Immature natural killer cell (primary cell): ENCODE results near the gene SLC45A2. TPM values are rescaled to one million over a fixed set of nuclear protein-coding genes. Genes with fewer than 3 reads are reported as not detected.

Experiments used
- DNase-seq, 3 donors: peaks; one replicate each; pipeline ENCODE4 v3.0.0; 2022; ENCODE audit warnings: mixed read lengths in 1 of 3
- H3K27ac Mint-ChIP-seq, 6 donors: one replicate each; pipeline ENCODE4 v1.8.0; 2020; ENCODE audit warnings: mixed read lengths in 6 of 6, mild to moderate bottlenecking in 5 of 6, inconsistent platforms in 4 of 6, moderate library complexity in 3 of 6
- H3K27me3 Mint-ChIP-seq, 3 donors: one replicate each; pipeline ENCODE4 v1.8.0; 2020 to 2021; ENCODE audit warnings: low read depth in 3 of 3, mild to moderate bottlenecking in 3 of 3, mixed read lengths in 3 of 3, moderate library complexity in 3 of 3, inconsistent platforms in 1 of 3
- H3K36me3 Mint-ChIP-seq, 3 donors: one replicate each; pipeline ENCODE4 v1.8.0; 2020; ENCODE audit warnings: mixed read lengths in 3 of 3, inconsistent platforms in 2 of 3, mild to moderate bottlenecking in 2 of 3
- H3K4me1 Mint-ChIP-seq, 2 donors: one replicate each; pipeline ENCODE4 v1.8.0; 2020; ENCODE audit warnings: inconsistent platforms in 2 of 2, mild to moderate bottlenecking in 2 of 2, mixed read lengths in 2 of 2, moderate library complexity in 1 of 2
- H3K4me3 Mint-ChIP-seq, 5 donors: one replicate each; pipeline ENCODE4 v1.8.0; 2020; ENCODE audit warnings: mild to moderate bottlenecking in 5 of 5, mixed read lengths in 5 of 5, inconsistent platforms in 3 of 5, moderate library complexity in 3 of 5
- H3K9me3 Mint-ChIP-seq, 6 donors: one replicate each; pipeline ENCODE4 v1.8.0; 2020; ENCODE audit warnings: mild to moderate bottlenecking in 6 of 6, mixed read lengths in 6 of 6, inconsistent platforms in 4 of 6, moderate library complexity in 3 of 6
- polyA plus RNA-seq, 3 donors: library from polyadenylated mRNA; unstranded; fragments of 300-500 nt; fragmentation: Illumina TruSeq; gene quantifications; one replicate each; pipeline ENCODE4 v1.2.3, GENCODE V29; 2021

Gene SLC45A2
- polyA plus RNA-seq, 3 donors from 2014 or later: not detected

GRCh38 chr5:34002629-34003328 is 18.3 kb upstream of the SLC45A2 start:
- Mint-ChIP-seq H3K36me3 (peaks cover 12 to 49% (median 19%) of the 10 kb centered on the region in 3 donors), H3K27ac (no peak overlapping the region), H3K27me3 (peaks cover 2 to 7% (median 3%) of the 10 kb centered on the region in 3 donors), H3K9me3 (no peaks in the 10 kb centered on the region), H3K4me3 (no peak overlapping the region), H3K4me1 (peaks cover 15 to 19% of the 10 kb centered on the region in 2 donors)
- DNase-seq: no peak

DNA sequence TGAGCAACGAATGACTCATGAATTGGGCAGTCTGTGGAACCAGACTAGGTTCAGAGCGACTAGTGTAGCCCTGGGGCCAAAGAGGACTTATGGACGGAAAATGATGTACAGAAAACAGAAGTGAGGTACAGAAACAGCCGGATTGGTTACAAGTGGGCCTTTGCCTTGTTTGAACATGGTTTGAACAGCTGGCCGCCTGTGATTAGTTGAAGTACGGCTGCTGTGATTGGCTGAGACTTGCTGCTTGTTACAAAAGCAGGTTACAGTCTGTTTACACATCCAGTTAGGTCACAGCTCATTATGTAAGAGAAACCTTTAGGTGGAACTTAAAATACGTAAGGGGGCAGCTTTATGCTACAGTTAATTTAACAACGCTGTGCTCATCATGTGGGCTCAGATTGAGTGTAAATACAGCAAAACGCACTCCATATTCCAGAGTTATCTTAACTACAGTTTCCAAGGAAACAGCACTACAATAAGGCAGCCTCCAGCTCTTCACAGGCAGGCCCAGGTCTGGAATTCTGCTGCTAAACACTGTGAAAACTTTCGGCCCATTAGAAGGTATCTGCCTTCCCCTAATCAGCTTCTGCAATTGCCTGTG is 16.8 kb upstream of the SLC45A2 start:
- DNase-seq: no peak
- Mint-ChIP-seq H3K36me3 (peaks cover 19 to 56% (median 25%) of the 10 kb centered on the region in 3 donors), H3K27ac (no peak overlapping the region), H3K27me3 (no peaks in the 10 kb centered on the region), H3K9me3 (no peaks in the 10 kb centered on the region), H3K4me1 (peaks cover 8 to 16% of the 10 kb centered on the region in 2 donors), H3K4me3 (no peak overlapping the region)

- Mint-ChIP-seq H3K4me3 (no peak overlapping the region), H3K9me3 (no peaks in the 10 kb centered on the region), H3K27ac (no peak overlapping the region), H3K4me1 (peaks cover 4 to 7% of the 10 kb centered on the region in 2 donors), H3K36me3 (peaks cover 22 to 54% (median 25%) of the 10 kb centered on the region in 3 donors), H3K27me3 (no peaks in the 10 kb centered on the region)
- DNase-seq: no peak
These were observed 15.5 kb upstream of the SLC45A2 start for GRCh38 chr5:33999978-34000377.

GRCh38 chr5:33997331-33997983 is 13.0 kb upstream of the SLC45A2 start:
- DNase-seq: peak; percentile 31 to 44 (median 39)
- Mint-ChIP-seq H3K9me3 (no peaks in the 10 kb centered on the region), H3K4me3 (no peak overlapping the region), H3K27ac (peak overlapping the region in 5 of 6 donors; percentile 2 to 87 (median 59)), H3K36me3 (peaks cover 10 to 41% (median 19%) of the 10 kb centered on the region in 3 donors), H3K27me3 (peaks cover 0 to 4% (median 0%) of the 10 kb centered on the region in 3 donors), H3K4me1 (peaks cover 4 to 7% of the 10 kb centered on the region in 2 donors)

DNA sequence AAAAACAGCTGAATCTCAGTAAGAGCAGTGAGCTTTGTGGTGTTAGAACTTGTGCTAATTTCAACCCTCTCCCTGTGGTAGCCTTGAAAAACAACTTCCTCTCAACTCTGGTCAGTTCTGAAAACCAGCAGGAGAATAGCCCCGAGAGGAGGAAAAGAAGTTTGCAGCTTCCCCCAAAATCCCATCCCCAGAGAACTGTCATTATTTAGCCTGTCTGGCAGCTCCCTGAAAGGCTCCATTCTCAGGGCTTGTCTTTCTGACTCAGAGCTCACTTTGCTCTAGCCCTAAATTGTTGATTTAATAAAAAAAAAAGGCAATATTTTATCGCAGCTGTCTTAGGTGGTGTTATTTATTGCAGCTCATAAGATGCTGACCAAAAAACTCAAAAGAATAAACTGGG is 11.4 kb upstream of the SLC45A2 start:
- peaks cover 0 to 4% (median 0%) of the 10 kb centered on the region in 3 donors for H3K27me3 Mint-ChIP-seq
- peaks cover 4 to 7% of the 10 kb centered on the region in 2 donors for H3K4me1 Mint-ChIP-seq
- H3K9me3 Mint-ChIP-seq: no peaks in the 10 kb centered on the region
- no peak overlapping the region for H3K4me3 Mint-ChIP-seq
- no peak for DNase-seq
- peaks cover 10 to 42% (median 19%) of the 10 kb centered on the region in 3 donors for H3K36me3 Mint-ChIP-seq
- H3K27ac Mint-ChIP-seq: peak overlapping the region in 1 of 6 donors; percentile 72

DNA sequence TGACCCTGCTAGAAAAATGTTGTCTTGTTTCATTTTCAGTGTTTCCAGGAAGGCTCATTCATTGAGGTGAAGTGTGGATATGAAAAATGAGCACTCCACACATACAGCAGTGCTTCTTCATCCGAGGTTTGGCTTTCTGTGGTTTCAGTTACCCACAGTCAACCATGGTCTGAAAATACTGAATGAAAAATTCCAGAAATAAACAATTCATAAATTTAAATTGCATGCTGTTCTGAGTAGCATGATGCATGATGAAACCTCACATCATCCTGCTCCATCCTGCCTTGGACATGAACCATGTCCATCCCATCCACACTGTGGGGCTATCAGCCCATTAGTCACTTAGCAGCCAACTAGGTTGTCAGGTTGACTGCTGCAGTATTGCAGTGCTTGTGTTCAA is 10.4 kb upstream of the SLC45A2 start:
- Mint-ChIP-seq H3K27ac (no peak overlapping the region), H3K4me1 (peaks cover 4 to 7% of the 10 kb centered on the region in 2 donors), H3K4me3 (no peak overlapping the region), H3K27me3 (peaks cover 0 to 4% (median 0%) of the 10 kb centered on the region in 3 donors), H3K9me3 (no peaks in the 10 kb centered on the region), H3K36me3 (peaks cover 10 to 42% (median 19%) of the 10 kb centered on the region in 3 donors)
- no peak for DNase-seq

DNA sequence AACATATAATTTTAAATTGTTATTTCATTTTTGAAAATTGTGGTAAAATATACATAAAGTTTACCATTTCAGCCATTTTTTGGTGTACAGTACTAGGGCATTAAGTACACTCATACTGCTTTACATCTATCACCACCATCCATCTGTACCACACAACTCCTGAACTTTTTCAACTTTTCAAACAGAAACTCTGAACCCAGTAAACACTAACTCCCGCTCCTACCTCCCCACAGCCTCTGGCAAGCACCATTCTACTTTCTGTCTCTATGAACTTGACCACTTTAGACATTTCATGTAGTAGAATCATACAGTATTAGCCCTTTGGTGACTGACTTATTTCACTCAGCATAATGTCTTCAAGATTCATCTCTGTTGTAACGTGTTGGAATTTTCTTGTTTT is 8.4 kb upstream of the SLC45A2 start:
- Mint-ChIP-seq H3K9me3 (no peaks in the 10 kb centered on the region), H3K4me3 (no peak overlapping the region), H3K4me1 (peaks cover 4 to 7% of the 10 kb centered on the region in 2 donors), H3K27me3 (peaks cover 0 to 4% (median 0%) of the 10 kb centered on the region in 3 donors), H3K27ac (peak overlapping the region in 3 of 6 donors; percentile 6 to 17 (median 11)), H3K36me3 (peaks cover 19 to 42% (median 28%) of the 10 kb centered on the region in 3 donors)
- DNase-seq: no peak

DNA sequence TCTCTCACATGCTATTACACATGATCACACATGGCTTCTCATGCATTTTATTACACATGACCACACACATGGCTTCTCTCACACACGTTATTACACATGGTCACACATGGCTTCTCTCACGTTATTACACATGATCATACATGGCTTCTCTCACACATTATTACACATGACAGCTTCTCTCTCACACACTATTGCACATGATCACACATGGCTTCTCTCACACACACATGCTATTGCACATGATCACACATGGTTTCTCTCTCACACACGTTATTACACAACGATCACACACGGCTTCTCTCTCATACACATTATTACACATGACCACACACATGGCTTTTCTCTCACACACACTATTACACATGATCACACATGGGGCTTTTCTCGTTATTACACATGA is 954 bp upstream of the SLC45A2 start:
- no peak for DNase-seq
- peaks cover 10 to 21% (median 10%) of the 10 kb centered on the region in 3 donors for H3K36me3 Mint-ChIP-seq
- no peak overlapping the region for H3K4me3 Mint-ChIP-seq
- H3K27me3 Mint-ChIP-seq: peaks cover 0 to 2% (median 2%) of the 10 kb centered on the region in 3 donors
- no peaks in the 10 kb centered on the region for H3K9me3 Mint-ChIP-seq
- no peak overlapping the region for H3K27ac Mint-ChIP-seq
- no peaks in the 10 kb centered on the region for H3K4me1 Mint-ChIP-seq

DNA sequence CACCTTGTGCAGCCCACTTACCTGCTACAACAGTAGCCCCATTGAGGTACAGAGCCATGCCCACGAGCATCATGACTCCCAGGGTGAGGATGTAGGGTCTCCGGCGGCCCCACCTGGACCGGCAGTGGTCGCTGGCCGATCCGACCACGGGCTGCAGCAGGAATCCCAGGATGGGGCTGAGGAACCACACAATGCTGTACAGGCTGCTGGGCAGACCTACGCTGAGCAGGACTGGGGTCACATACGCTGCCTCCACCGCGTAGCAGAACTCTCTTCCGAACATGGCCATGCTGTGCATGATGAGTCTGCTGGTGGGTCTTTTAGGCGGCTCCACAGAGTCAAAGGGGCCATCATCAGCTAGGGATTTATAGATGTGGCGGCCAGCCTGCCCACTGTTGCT is 315 bp downstream of the SLC45A2 start:
- no peaks in the 10 kb centered on the region for H3K4me1 Mint-ChIP-seq
- DNase-seq: no peak
- H3K27ac Mint-ChIP-seq: no peak overlapping the region
- H3K4me3 Mint-ChIP-seq: no peak overlapping the region
- peaks cover 0 to 2% (median 2%) of the 10 kb centered on the region in 3 donors for H3K27me3 Mint-ChIP-seq
- H3K9me3 Mint-ChIP-seq: no peaks in the 10 kb centered on the region
- peaks cover 10 to 18% (median 10%) of the 10 kb centered on the region in 3 donors for H3K36me3 Mint-ChIP-seq

DNA sequence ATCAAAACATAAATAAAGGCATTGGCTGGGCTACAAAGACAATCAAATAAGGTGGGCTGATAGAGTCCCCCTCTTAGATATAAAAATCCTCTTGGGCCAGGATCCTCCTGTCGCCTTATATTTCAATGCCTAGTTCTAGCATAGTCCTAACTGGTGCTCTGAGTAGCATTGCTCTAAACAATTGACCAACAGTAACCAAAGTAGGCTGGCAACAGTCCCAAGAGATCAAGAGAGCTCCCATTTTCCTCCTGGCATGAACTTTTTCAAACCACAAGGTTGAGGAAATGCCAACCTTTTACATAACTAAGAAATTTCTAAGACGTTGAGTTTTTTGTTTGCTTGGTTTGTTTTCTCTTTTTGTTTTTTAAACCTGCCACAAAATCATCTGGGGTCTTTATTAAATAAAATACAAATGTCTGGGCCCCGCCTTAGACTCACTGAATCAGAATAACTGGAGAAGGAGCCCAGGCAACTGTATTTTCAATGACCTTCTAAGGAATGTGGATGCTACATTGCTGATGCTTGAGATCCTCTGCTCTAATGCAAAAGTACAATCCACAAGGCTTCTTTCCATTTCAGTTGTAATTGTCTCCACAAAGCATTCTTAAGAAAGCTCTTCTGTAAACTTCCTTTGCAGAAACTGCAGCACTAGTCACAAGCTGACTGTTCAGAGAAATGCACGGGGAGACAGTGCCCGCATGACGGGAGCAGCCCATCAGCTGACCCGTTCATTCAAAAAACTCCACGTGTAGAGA is 2.9 kb downstream of the SLC45A2 start:
- Mint-ChIP-seq H3K9me3 (no peaks in the 10 kb centered on the region), H3K36me3 (peaks cover 0 to 3% (median 0%) of the 10 kb centered on the region in 3 donors), H3K4me1 (no peaks in the 10 kb centered on the region), H3K27me3 (peaks cover 1 to 4% (median 2%) of the 10 kb centered on the region in 3 donors), H3K4me3 (no peak overlapping the region), H3K27ac (no peak overlapping the region)
- DNase-seq: no peak

- Mint-ChIP-seq H3K27me3 (peaks cover 1 to 4% (median 2%) of the 10 kb centered on the region in 3 donors), H3K36me3 (peaks cover 0 to 3% (median 0%) of the 10 kb centered on the region in 3 donors), H3K9me3 (no peaks in the 10 kb centered on the region), H3K4me1 (no peaks in the 10 kb centered on the region), H3K27ac (no peak overlapping the region), H3K4me3 (no peak overlapping the region)
- DNase-seq: no peak
These were observed 4.5 kb downstream of the SLC45A2 start for GRCh38 chr5:33980030-33980429.

GRCh38 chr5:33978306-33978705 is 6.2 kb downstream of the SLC45A2 start:
- Mint-ChIP-seq H3K36me3 (peaks cover 0 to 3% (median 0%) of the 10 kb centered on the region in 3 donors), H3K27ac (no peak overlapping the region), H3K4me1 (no peaks in the 10 kb centered on the region), H3K4me3 (no peak overlapping the region), H3K9me3 (no peaks in the 10 kb centered on the region), H3K27me3 (peaks cover 2 to 4% (median 3%) of the 10 kb centered on the region in 3 donors)
- no peak for DNase-seq

- H3K36me3 Mint-ChIP-seq: peaks cover 0 to 3% (median 0%) of the 10 kb centered on the region in 3 donors
- no peaks in the 10 kb centered on the region for H3K4me1 Mint-ChIP-seq
- H3K27me3 Mint-ChIP-seq: peaks cover 2 to 4% (median 3%) of the 10 kb centered on the region in 3 donors
- H3K9me3 Mint-ChIP-seq: no peaks in the 10 kb centered on the region
- no peak overlapping the region for H3K27ac Mint-ChIP-seq
- no peak overlapping the region for H3K4me3 Mint-ChIP-seq
- DNase-seq: no peak
These were observed 8.2 kb downstream of the SLC45A2 start for GRCh38 chr5:33976307-33976706.
